Loucy (cell line): ENCODE measurements around the gene PCIF1.

Source experiments
- H2AFZ ChIP-seq: fragments of 200-600 bp; sonication (generic); 2 replicates; pipeline ENCODE4 v1.6.0; 2016; ENCODE audit warnings: antibody characterized with exemption, mild to moderate bottlenecking, low read length, moderate library complexity
- H3F3A ChIP-seq: fragments of 200-600 bp; 2 replicates; pipeline ENCODE4 v1.6.0; 2016; ENCODE audit warnings: antibody characterized with exemption, low read depth, mild to moderate bottlenecking
- H3K27me3 ChIP-seq: fragments of 200-600 bp; sonication (generic); 2 replicates; pipeline ENCODE4 v1.6.1; 2014; ENCODE audit warnings: low read length, mild to moderate bottlenecking; ENCODE audit not compliant: insufficient read depth, poor library complexity, severe bottlenecking
- H3K36me3 ChIP-seq: fragments of 200-600 bp; sonication (generic); 2 replicates; pipeline ENCODE4 v1.6.1; 2016; ENCODE audit warnings: low read length; ENCODE audit not compliant: insufficient read depth
- H3K4me1 ChIP-seq: fragments of 200-600 bp; sonication (generic); 2 replicates; pipeline ENCODE4 v1.5.1; 2014; ENCODE audit warnings: low read length, mild to moderate bottlenecking; ENCODE audit not compliant: insufficient read depth, poor library complexity, severe bottlenecking
- H3K4me2 ChIP-seq: fragments of 200-600 bp; sonication (generic); 2 replicates; pipeline ENCODE4 v1.6.0; 2014; ENCODE audit warnings: antibody characterized with exemption, low read length, low read depth, mild to moderate bottlenecking; ENCODE audit not compliant: poor library complexity, severe bottlenecking
- H3K4me3 ChIP-seq: fragments of 200-600 bp; sonication (generic); 2 replicates; pipeline ENCODE4 v1.5.1; 2014; ENCODE audit warnings: low read length, mild to moderate bottlenecking, mixed read lengths; ENCODE audit not compliant: poor library complexity, severe bottlenecking
- H3K79me2 ChIP-seq: fragments of 200-600 bp; sonication (generic); 2 replicates; pipeline ENCODE4 v1.6.1; 2014; ENCODE audit warnings: low read length; ENCODE audit not compliant: insufficient read depth
- H3K9ac ChIP-seq: fragments of 200-600 bp; sonication (generic); 2 replicates; pipeline ENCODE4 v1.6.0; 2014; ENCODE audit warnings: mild to moderate bottlenecking, low read depth, low read length, moderate library complexity; ENCODE audit not compliant: poor library complexity, severe bottlenecking
- H3K9me2 ChIP-seq: fragments of 200-600 bp; sonication (generic); replicated peaks from 2 replicates; pipeline ENCODE4 v1.6.1; 2016; ENCODE audit warnings: low read depth, low read length, mixed read lengths
- H3K9me3 ChIP-seq: fragments of 200-600 bp; sonication (generic); 2 replicates; pipeline ENCODE4 v1.6.1; 2014; ENCODE audit warnings: mild to moderate bottlenecking, antibody characterized with exemption, low read length, low read depth; ENCODE audit not compliant: insufficient read depth
- H4K20me1 ChIP-seq: fragments of 200-600 bp; sonication (generic); 2 replicates; pipeline ENCODE4 v1.6.0; 2014; ENCODE audit warnings: antibody characterized with exemption, low read length, mild to moderate bottlenecking; ENCODE audit not compliant: insufficient read depth, poor library complexity, severe bottlenecking
- CTCF ChIP-seq: fragments of 200-600 bp; sonication (generic); conservative IDR thresholded peaks from 2 replicates; pipeline ENCODE4 v1.5.1; 2014; ENCODE audit warnings: mild to moderate bottlenecking, antibody characterized with exemption, low read length
- EZH2phosphoT487 ChIP-seq: fragments of 200-600 bp; IDR thresholded peaks from 2 replicates; pipeline ENCODE4 v1.6.1; 2018; ENCODE audit warnings: antibody characterized with exemption, mild to moderate bottlenecking, moderate library complexity, borderline replicate concordance

Gene PCIF1

GRCh38 chr20:45968081-45968671 is 33.7 kb downstream of the PCIF1 start:
- no peak for TF ChIP-seq CTCF
- no peak for TF ChIP-seq EZH2phosphoT487
- Histone ChIP-seq H3K9me2 (no peaks in the 10 kb centered on the region), H3F3A (no peaks in the 10 kb centered on the region), H3K79me2 (peaks cover 32% of the 10 kb centered on the region), H3K4me2 (no peak overlapping the region), H3K4me3 (no peak overlapping the region), H3K27me3 (no peaks in the 10 kb centered on the region), H4K20me1 (no peaks in the 10 kb centered on the region), H3K36me3 (peaks cover 33% of the 10 kb centered on the region; the same call in 1 of the 2 replicates), H3K9me3 (no peaks in the 10 kb centered on the region), H3K4me1 (peaks cover 26% of the 10 kb centered on the region), H2AFZ (no peak overlapping the region), H3K9ac (no peak overlapping the region)

- Histone ChIP-seq H4K20me1 (no peaks in the 10 kb centered on the region), H3K4me1 (peaks cover 26% of the 10 kb centered on the region), H3K4me3 (peak overlapping the region; percentile 89), H3K9ac (peak overlapping the region; percentile 92), H3K4me2 (peak overlapping the region; percentile 89), H3K9me3 (no peaks in the 10 kb centered on the region), H2AFZ (no peak overlapping the region), H3K27me3 (no peaks in the 10 kb centered on the region), H3K36me3 (peaks cover 33% of the 10 kb centered on the region; the same call in 1 of the 2 replicates), H3F3A (no peaks in the 10 kb centered on the region), H3K79me2 (peaks cover 32% of the 10 kb centered on the region), H3K9me2 (no peaks in the 10 kb centered on the region)
- no peak for TF ChIP-seq CTCF
- TF ChIP-seq EZH2phosphoT487: no peak
These were observed 34.6 kb downstream of the PCIF1 start for GRCh38 chr20:45968801-45969711.

- H3K4me2 ChIP-seq: peak overlapping the region; percentile 89
- peaks cover 32% of the 10 kb centered on the region for H3K79me2 ChIP-seq
- H3K9me3 ChIP-seq: no peaks in the 10 kb centered on the region
- TF ChIP-seq EZH2phosphoT487 (no peak), CTCF (peak; percentile 81)
- H3K9me2 ChIP-seq: no peaks in the 10 kb centered on the region
- H3K27me3 ChIP-seq: no peaks in the 10 kb centered on the region
- no peaks in the 10 kb centered on the region for H4K20me1 ChIP-seq
- H3K36me3 ChIP-seq: peaks cover 29% of the 10 kb centered on the region; the same call in 1 of the 2 replicates
- peak overlapping the region; percentile 89 for H3K4me3 ChIP-seq
- H3K4me1 ChIP-seq: peaks cover 26% of the 10 kb centered on the region
- H3K9ac ChIP-seq: peak overlapping the region; percentile 92
- no peak overlapping the region for H2AFZ ChIP-seq
- H3F3A ChIP-seq: no peaks in the 10 kb centered on the region
These were observed 35.5 kb downstream of the PCIF1 start for GRCh38 chr20:45969712-45970634.
